GM08714 (cell line): ENCODE results near the gene ACBD4.
A peak's percentile ranks its signal among the peaks of the same experiment; 100 is the strongest.

Experiments used
- H3K4me3 ChIP-seq: fragments of 200-500 bp; sonication (Bioruptor generic); 2 replicates; pipeline ENCODE4 v1.5.1; 2014; ENCODE audit warnings: mild to moderate bottlenecking, low read length, inconsistent platforms
- ZNF274 ChIP-seq: IDR thresholded peaks from 2 replicates; pipeline ENCODE4 v1.6.1; 2012; ENCODE audit warnings: mild to moderate bottlenecking, low read depth, low read length

ACBD4 gene

DNA sequence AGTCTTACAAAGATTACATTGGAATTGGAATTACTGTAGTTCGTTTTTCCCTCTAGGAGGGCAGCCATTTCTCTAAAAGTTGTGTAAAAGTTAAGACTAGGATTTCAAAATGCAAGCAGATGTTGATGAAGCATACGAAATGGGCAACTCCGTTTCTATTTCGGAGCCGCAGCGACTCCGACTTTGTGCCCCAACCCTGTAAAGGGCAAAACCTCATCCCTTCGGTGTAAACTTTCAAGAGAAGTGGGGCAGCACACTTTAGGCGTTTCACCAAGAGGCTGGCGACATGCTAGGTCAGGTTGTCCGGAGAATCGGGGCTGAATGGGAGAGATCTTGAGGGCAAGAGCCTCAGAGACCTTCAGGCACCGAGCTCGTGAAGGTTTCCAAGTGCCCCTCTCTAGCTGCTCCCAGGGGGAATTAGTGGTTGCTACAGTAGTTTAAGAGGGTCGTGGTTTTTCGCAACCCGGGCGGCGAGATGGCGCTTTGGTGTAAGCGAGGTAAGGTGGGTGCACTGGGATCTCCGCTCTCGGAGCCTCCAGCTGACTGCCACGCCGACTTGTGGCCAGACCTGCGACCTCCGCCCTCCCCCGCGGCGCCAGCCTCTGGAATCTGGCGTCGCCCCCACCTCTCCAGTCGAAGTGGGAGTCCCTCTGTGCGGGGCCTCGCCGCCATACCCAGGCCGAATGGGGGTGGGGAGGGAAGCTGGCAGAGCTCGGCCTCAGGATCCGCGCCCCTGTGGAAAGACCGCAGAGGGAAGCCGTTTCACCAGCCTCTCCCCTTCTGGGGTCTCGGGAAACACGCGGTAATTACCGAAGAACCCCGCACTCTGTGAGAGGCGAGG is 25.2 kb downstream of the ACBD4 start:
- peak overlapping the region; percentile 78 for H3K4me3 ChIP-seq
- no peak for TF ChIP-seq ZNF274

DNA sequence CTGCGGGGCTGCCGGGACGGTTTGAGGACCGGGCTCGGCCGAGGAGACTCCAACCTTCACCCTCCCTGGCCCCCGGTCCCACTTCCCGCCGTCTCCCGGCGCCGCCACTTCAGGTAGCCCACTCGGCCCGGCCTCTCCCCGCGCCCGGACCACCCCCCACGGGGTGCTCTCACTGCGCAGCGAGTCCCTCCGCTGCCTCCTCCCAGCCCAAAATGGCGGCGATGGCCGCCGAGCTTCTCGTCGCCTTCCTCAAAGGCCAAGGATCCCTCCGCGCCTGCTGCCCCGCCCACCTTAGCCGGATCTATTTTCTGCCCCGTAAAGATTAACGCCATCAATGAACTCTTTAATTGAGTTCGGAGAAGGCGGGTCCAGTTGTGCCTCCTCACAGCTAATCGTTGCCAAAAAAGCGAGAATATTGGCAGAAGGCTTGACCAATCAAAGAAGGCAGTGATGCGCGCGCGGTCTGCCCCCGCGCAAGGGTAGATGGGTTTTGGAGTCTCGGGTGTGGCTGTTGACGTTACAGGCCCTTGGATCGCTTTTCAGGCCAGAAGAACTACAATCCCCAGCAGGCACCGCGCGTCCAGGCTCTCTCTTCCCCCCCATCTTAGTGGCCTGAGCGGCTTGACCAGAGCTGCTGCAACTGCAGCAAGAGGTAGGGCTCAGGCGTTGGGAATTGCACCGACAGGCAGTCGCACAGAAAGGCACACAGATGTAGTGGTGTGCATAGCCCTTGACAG is 26.0 kb downstream of the ACBD4 start, which contains the start of gene HEXIM2:
Gene HEXIM2, plus strand, starts transcription at position 588 of the 737 bp plus-strand sequence. CDS start 919 bp downstream, outside the sequence.
- H3K4me3 ChIP-seq: peak within 1 kb of the TSS; percentile 78
- no peak for TF ChIP-seq ZNF274

DNA sequence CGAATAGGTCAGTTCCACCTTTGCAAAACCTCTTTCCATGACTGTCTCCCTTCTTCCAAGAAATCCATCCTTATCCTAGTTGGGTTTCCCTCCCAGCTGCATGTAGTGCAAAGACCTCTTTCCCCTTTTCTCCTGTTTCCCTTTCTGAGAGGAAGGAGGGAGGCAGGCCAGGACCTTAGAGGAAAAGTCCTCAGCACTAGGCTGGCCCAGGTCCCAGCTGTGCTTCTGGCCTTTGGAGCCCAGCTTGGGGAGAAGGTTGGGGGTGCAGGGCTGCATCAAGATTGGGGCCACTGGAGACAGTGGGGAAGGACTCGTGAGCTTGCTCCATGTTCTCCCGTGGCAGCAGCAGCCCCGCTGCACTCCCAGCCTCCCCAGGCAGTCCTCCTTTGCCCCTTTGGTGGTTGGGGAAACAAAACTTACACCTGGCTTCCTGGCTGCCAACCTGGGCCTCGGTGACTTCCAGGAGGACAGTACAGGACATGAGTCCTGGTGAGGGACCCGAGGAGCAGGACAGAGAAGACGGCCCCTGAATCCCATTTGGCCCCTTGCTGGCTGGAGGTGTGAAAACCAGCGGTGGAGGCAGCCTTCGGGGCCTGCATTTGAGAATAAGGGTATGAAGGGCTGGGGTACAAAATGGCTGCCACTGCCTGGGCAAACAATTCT is 26.7 kb downstream of the ACBD4 start:
- peak overlapping the region; percentile 52; the same call in 1 of the 2 replicates for H3K4me3 ChIP-seq
- no peak for TF ChIP-seq ZNF274

DNA sequence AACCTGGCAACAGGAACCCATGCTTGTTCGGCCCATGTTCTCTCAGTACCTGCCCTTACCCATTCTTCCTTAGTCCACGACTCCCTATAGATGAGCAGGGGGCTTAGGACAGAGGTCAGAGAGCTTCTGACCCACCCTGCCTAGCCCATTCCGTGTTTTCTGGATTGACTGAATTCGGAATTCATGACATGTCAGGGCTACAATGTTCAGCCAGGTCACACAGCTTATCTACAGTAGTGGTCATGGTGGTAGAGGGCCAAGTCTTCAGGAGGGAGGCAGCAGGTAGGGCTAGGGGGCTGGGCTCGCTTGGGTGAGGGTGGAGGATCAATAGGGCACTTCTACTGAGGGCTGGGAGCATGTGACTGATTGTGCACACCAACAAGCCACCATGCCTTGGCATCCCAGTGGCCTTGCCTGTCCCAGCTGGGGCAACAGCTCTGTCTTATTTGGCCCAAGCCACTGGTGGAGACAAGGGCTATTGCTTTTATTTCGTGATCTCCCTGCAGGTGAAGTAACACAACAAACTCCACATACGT is 29.3 kb downstream of the ACBD4 start:
- no peak for TF ChIP-seq ZNF274
- H3K4me3 ChIP-seq: no peak overlapping the region

DNA sequence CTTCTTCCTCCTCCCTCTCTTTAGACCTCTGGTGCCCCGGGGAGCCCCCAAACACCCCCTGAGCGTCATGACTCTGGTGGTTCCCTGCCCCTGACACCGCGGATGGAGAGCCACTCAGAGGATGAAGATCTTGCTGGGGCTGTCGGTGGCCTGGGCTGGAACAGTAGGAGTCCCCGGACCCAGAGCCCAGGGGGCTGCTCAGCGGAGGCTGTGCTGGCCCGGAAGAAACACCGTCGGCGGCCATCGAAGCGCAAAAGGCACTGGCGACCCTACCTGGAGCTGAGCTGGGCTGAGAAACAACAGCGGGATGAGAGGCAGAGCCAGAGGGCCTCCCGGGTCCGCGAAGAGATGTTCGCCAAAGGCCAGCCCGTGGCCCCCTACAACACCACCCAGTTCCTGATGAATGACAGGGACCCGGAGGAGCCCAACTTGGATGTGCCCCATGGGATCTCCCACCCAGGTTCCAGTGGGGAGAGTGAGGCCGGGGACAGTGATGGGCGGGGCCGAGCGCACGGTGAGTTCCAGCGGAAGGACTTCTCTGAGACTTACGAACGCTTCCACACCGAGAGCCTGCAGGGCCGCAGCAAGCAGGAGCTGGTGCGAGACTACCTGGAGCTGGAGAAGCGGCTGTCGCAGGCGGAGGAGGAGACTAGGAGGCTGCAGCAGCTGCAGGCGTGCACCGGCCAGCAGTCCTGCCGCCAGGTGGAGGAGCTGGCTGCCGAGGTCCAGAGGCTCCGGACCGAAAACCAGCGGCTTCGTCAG is 33.7 kb downstream of the ACBD4 start:
- H3K4me3 ChIP-seq: no peak overlapping the region
- no peak for TF ChIP-seq ZNF274

DNA sequence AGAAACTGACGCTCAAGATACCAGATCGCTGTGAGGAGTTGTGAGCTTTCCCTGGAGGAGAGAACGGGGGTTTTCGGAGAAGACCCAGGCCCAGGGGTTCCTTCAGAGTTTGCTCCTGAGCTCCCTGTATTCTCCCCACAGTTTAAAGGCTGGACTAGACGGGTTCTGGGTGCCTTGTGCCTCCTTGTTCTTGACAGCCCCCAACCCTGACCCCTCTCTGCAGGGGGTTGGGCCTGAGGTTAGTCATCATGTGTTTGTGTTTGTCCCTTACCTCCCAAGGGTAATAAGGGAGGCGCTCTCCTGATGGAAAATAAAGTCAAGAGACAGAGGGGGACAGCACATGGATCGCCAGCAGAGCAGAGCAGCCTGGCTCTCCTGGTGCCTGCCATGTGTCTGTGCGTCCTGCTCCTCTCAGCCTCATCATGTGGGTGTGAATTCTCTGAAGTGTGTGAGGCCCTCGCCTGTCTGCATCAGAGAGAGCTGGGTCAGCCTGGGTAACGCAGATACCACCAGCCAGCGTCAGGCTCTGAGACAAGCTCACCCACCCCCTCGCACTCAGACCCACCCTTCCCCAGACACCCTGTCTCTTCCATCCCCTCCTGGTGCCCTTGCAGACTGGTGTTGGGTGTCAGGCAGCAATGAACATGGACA is 34.9 kb downstream of the ACBD4 start:
- no peak overlapping the region for H3K4me3 ChIP-seq
- no peak for TF ChIP-seq ZNF274

DNA sequence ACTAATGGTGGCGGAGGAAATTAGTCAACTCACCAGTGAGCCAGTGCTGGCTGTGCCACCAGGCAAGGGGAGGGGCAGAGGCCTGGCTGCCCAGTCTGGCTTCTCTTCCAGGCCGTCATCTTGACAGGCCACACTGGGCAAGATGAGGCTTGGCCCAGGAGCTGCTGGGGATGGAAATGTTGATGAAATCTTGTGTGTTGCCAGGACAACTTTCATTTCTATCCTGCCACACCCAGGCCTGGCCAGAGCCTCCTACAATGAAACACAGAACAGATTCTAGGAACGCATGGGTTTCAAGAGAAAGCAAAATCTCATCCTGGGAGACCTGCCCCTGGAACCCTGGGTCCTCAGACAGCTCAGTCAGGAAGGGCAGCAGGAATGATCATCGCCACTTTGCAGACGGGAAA is 35.4 kb downstream of the ACBD4 start:
- no peak overlapping the region for H3K4me3 ChIP-seq
- TF ChIP-seq ZNF274: no peak

DNA sequence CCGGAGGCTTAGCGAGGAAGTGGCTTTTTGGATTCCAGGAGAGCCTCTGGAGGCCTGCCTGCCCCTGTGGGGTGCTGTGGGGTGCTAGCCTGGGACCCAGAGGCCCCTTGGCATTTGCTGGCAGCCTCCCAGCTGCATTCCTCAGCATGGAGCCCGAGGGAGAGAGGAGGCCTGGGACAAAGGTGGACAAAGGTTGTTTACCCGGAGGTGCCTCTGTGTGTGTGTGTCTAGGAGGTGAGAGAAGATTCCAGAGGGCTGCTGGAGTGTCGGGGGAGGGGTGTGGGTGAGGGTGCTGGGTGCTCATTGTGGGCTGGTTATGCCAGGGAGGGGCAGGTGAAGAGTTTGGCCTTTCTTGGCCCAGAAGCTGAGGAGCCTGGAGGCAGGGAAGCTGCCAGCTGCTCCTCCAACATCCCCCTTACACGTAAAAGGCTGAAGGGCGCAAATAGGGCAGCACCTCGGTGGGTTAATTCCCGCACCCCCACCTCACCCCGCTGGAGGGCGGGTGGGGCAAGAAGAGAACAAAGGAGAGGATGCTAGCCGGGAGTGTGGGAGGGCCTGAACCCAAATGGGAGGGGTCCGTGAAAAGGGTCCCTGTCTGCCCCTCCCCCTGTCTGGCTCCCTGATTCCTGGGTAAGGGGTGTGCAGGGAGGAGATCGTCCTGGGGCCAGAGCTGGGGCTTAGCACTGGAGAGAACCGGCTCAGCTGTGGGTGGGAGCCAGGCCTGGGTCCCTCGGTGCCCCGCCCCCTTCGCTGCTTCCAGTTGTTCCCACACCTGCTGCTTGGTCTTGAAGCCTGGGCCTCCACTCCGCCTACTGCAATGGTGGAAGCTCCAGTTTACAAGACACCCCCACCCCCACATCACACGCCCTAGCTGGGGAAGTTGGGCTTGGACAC is 36.1 kb downstream of the ACBD4 start:
- H3K4me3 ChIP-seq: no peak overlapping the region
- TF ChIP-seq ZNF274: no peak

DNA sequence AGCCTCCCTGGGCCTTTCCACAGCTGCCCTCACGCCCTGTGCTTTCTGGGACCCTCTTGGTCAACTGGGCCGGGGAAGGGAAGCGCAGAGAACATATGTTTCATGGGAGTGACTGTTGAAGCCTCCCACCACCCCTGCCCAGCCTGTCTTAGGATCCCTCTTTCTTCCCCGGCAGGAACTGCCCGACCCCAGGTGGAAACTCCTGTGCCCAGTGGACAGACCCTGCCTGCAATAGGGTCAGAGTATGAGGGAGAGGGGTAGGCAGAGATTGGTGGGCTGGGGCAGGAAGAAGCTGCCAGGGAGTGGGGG is 36.7 kb downstream of the ACBD4 start:
- no peak for TF ChIP-seq ZNF274
- H3K4me3 ChIP-seq: no peak overlapping the region

DNA sequence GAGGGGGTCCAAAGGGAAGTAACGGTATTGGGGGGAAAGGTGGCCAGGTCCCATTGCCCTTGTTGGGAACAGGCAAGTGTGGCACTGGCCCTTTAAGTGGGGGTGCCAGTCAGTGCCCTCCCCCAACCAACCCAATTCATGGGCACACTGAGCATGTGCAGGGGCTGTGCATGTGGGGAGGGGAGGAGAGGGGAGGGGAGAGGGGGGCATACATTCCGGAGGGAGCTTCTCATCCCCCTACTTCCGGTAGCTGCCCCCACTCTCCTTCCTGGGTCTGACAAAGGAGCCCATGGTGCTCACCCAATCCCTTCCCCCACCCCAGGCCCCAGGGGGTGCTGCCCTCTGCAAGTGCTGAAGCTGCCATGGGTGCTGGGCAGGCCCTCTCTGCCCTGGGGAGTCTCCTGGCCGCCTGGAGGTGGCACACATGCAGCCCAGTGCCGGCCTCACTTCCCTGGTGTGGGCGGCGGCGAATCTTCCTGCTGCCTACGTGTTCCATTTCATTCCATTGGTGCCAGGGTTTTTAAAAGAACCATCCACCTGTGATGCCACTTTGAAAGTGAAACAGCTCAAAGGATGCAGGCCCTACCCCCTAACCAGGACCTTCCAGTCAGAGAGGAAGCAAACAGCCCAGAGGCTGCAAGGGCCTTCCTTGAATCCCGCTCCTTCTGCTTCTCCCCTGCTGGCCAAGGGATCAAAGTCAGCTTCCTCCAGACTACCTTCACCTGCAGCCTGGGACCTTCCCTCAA is 37.2 kb downstream of the ACBD4 start:
- no peak for TF ChIP-seq ZNF274

DNA sequence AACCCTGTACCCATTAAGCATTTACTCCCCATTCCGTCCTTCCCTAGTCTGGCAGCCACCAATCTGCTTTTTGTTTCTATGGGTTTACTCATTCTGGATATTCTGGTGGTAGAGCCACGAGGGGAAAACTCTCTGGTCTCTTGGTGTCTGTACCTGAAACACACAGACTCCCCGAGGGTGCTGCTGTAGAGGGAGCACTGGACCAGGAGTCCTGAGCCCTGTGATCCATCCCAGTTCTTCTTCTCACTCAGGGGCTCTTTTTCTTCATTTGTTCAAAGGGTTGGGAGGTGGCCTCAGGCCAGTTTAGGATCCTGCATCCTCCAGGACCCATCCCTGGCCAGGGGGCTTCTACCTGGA is 40.2 kb downstream of the ACBD4 start:
- no peak for TF ChIP-seq ZNF274
- H3K4me3 ChIP-seq: no peak overlapping the region

More for the DNA sequence above, 37.2 kb downstream of the ACBD4 start:
- H3K4me3 ChIP-seq: peak overlapping the region; percentile 0; the same call in 1 of the 2 replicates

DNA sequence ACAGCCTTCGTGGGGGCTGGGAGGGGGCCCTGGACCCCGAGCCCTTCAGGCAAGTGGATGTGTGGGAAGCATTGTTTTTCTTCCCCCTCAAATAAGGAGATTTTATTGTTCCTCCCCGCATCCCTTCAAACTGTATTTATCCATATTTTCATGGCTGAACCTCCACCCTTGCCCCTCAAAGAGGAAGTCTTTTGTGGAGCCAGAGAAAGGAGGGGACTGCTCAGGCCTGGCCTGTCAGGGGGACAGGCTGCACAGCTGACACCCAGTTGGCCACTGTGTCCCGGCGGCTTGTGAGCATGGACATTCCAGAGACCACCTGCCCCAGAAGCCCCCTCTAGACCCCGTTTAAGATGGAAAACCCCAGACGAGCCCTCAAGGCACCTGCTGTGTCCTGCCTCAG is 42.1 kb downstream of the ACBD4 start:
- no peak overlapping the region for H3K4me3 ChIP-seq
- TF ChIP-seq ZNF274: no peak

DNA sequence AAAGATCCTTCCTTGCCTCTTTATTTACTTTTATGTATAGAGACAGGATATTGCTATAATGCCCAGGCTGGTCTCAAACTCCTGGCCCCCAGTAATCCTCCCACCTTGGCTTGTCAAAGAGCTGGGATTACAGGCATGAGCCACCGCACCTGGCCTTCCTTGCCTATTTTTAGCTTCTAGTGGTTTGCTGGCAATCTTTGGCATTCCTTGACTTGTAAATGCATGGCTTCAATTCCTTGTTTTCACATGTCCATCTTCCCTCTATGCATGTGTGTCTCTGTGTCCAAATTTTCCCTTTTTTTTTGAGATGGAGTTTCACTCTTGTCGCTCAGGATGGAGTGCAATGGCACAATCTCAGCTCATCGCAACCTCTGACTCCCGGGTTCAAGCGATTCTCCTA is 48.7 kb downstream of the ACBD4 start:
- TF ChIP-seq ZNF274: no peak
- no peak overlapping the region for H3K4me3 ChIP-seq
